OCI-LY3 (cell line): ENCODE measurements around the gene STRN4.

Experiments
- H2AFZ ChIP-seq: fragments of 200-600, 300-600 bp; shearing (Covaris generic); 2 replicates; pipeline ENCODE4 v1.6.0; 2014; ENCODE audit warnings: antibody characterized with exemption, low read depth, low read length
- H3K27ac ChIP-seq: fragments of 200-600, 300-600 bp; sonication (generic); 2 replicates; pipeline ENCODE4 v1.5.1; 2014; ENCODE audit warnings: mild to moderate bottlenecking, low read length, moderate library complexity, mixed read lengths
- H3K27me3 ChIP-seq: fragments of 200-600, 300-600 bp; sonication (generic); 2 replicates; pipeline ENCODE4 v1.6.1; 2014; ENCODE audit warnings: low read depth, low read length, mixed read lengths
- H3K36me3 ChIP-seq: fragments of 200-600, 300-600 bp; sonication (generic); replicated peaks from 2 replicates; pipeline ENCODE3; 2014; ENCODE audit warnings: low read depth, low read length, mixed read lengths
- H3K4me1 ChIP-seq: fragments of 300-600, 200-600 bp; sonication (generic); 2 replicates; pipeline ENCODE4 v1.6.1; 2014; ENCODE audit warnings: low read length, mixed read lengths
- H3K4me2 ChIP-seq: fragments of 200-600, 300-600 bp; sonication (generic); 2 replicates; pipeline ENCODE4 v1.6.1; 2014; ENCODE audit warnings: low read length, mixed read lengths
- H3K4me3 ChIP-seq: fragments of 300-600, 200-600 bp; sonication (generic); 2 replicates; pipeline ENCODE4 v1.5.1; 2014; ENCODE audit warnings: antibody characterized with exemption, mild to moderate bottlenecking, low read length, moderate library complexity
- H3K79me2 ChIP-seq: fragments of 300-600, 200-600 bp; shearing (Covaris generic); 2 replicates; pipeline ENCODE4 v1.6.1; 2014; ENCODE audit warnings: mild to moderate bottlenecking, low read length, mixed read lengths
- H3K9ac ChIP-seq: fragments of 300-600, 200-600 bp; shearing (Covaris generic); 2 replicates; pipeline ENCODE4 v1.6.0; 2014; ENCODE audit warnings: mild to moderate bottlenecking, low read length, moderate library complexity
- H3K9me3 ChIP-seq: fragments of 200-600, 300-600 bp; shearing (Covaris generic); 2 replicates; pipeline ENCODE4 v1.6.1; 2014; ENCODE audit warnings: low read length, mixed read lengths; ENCODE audit not compliant: insufficient read depth
- H4K20me1 ChIP-seq: fragments of 200-600, 300-600 bp; sonication (generic); 2 replicates; pipeline ENCODE4 v1.6.1; 2016; ENCODE audit warnings: low read length, mixed read lengths; ENCODE audit not compliant: insufficient read depth
- EZH2phosphoT487 ChIP-seq: fragments of 200-600 bp; shearing (Covaris generic); IDR thresholded peaks from 2 replicates; pipeline ENCODE4 v1.6.1; 2018; ENCODE audit warnings: antibody characterized with exemption, mixed run types, low read depth
- TF ChIP-seq, protein P1 (sequence below): fragments of 200-600, 300-600 bp; sonication (generic); IDR thresholded peaks from 2 replicates; pipeline ENCODE4 v1.5.1; 2014; ENCODE audit warnings: antibody characterized with exemption, low read length, low read depth

STRN4 gene

DNA sequence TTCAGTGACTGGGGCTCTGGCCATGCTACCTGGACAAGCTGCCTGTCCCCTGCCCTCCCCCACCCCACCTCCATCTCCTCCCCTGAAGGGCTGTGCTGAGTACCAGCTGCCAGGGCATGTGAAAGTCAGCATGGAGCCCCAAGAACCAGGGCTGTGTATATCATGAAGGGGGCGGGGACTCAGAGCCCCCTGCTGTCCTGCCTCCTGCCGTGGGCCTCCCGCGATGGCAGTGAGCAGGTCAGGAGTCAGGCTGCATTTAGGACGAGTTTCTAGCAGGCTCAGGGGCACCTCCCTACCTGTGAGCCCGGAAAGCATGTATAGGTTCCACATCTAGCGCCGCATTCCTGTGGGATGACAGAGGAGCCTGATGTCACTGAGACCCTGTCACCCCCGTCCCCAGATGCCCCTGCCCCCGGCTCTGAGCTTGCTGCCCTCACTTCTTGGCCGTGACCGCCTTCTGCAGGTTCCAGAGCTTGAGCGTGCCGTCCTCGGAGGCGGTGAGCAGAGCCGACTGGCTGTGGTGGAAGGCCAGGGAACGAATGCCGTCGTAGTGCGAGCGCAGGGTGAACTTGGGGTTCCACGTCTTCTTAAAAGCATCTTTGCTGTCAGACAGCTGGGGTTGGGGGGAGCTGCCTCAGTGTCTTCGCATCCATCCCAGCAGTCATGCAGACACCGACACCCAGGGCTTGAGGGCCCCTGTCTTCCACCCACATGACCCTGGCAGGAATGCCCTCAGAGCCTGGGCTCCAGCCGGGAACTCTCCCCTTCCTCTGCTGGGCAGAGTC lies 21.0 kb downstream of the STRN4 start:
- Histone ChIP-seq H2AFZ (no peak overlapping the region), H3K4me3 (no peak overlapping the region), H3K27ac (no peak overlapping the region), H3K4me2 (no peak overlapping the region), H3K36me3 (peaks cover 78% of the 10 kb centered on the region), H3K9me3 (no peaks in the 10 kb centered on the region), H3K27me3 (no peaks in the 10 kb centered on the region), H3K79me2 (peaks cover 20% of the 10 kb centered on the region), H3K9ac (no peak overlapping the region), H4K20me1 (peaks cover 26% of the 10 kb centered on the region), H3K4me1 (peaks cover 4% of the 10 kb centered on the region)
- no peak for TF ChIP-seq EZH2phosphoT487
- TF ChIP-seq, protein P1, sequence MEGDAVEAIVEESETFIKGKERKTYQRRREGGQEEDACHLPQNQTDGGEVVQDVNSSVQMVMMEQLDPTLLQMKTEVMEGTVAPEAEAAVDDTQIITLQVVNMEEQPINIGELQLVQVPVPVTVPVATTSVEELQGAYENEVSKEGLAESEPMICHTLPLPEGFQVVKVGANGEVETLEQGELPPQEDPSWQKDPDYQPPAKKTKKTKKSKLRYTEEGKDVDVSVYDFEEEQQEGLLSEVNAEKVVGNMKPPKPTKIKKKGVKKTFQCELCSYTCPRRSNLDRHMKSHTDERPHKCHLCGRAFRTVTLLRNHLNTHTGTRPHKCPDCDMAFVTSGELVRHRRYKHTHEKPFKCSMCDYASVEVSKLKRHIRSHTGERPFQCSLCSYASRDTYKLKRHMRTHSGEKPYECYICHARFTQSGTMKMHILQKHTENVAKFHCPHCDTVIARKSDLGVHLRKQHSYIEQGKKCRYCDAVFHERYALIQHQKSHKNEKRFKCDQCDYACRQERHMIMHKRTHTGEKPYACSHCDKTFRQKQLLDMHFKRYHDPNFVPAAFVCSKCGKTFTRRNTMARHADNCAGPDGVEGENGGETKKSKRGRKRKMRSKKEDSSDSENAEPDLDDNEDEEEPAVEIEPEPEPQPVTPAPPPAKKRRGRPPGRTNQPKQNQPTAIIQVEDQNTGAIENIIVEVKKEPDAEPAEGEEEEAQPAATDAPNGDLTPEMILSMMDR: no peak

DNA sequence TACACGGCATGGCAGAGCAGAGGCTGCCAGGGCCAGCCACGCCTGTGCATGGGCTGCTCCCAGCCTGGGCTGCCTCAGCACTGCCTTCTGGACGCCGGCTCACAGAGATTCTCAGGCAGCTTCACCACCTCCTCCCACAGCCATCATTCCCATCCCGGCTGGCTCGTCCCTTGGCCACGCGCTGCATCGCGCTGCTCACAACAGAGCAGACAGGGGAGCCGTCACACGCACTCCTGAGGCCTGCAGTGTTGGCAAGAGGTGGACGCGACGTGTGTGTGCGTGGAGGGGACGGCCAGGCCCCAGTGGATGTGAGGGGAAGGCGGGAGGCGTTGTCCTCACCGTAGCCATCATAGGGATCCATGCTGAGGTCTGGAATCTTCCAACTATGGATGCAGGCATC lies 21.8 kb downstream of the STRN4 start:
- peaks cover 19% of the 10 kb centered on the region for H4K20me1 ChIP-seq
- H3K27me3 ChIP-seq: no peaks in the 10 kb centered on the region
- H3K4me1 ChIP-seq: peaks cover 11% of the 10 kb centered on the region
- no peak overlapping the region for H3K4me3 ChIP-seq
- TF ChIP-seq, protein P1: no peak
- TF ChIP-seq EZH2phosphoT487: no peak
- H3K27ac ChIP-seq: no peak overlapping the region
- H3K9me3 ChIP-seq: no peaks in the 10 kb centered on the region
- H3K79me2 ChIP-seq: peaks cover 20% of the 10 kb centered on the region
- H2AFZ ChIP-seq: no peak overlapping the region
- H3K4me2 ChIP-seq: no peak overlapping the region
- no peak overlapping the region for H3K9ac ChIP-seq
- H3K36me3 ChIP-seq: peaks cover 71% of the 10 kb centered on the region

DNA sequence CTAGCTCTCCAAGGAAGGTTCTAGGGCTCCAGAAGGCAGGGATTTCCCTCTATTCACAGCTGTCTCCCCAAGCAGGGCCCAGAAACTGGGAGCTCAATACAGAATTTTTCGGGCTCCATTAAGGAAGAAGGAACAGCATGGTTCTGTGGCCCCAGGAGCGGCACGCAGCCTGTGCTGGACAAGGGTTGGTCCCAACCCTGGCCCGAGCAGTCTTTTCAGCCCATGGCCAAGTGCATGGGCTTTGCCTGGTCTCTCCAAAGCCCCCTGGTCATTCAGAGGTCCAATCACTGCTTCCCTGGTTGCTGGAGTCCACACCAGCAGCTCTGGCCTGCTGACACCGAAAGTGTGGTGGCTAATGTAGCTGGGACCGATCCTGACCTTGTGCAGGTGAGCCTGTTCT lies 22.8 kb downstream of the STRN4 start:
- H3K9me3 ChIP-seq: no peaks in the 10 kb centered on the region
- H3K4me2 ChIP-seq: no peak overlapping the region
- H3K27me3 ChIP-seq: no peaks in the 10 kb centered on the region
- no peak overlapping the region for H3K9ac ChIP-seq
- no peak overlapping the region for H3K4me3 ChIP-seq
- peaks cover 21% of the 10 kb centered on the region for H3K4me1 ChIP-seq
- H3K36me3 ChIP-seq: peaks cover 71% of the 10 kb centered on the region
- H3K27ac ChIP-seq: no peak overlapping the region
- H2AFZ ChIP-seq: no peak overlapping the region
- H4K20me1 ChIP-seq: peaks cover 12% of the 10 kb centered on the region; the same call in 1 of the 2 replicates
- TF ChIP-seq, protein P1: no peak
- H3K79me2 ChIP-seq: peaks cover 12% of the 10 kb centered on the region; the same call in 1 of the 2 replicates

DNA sequence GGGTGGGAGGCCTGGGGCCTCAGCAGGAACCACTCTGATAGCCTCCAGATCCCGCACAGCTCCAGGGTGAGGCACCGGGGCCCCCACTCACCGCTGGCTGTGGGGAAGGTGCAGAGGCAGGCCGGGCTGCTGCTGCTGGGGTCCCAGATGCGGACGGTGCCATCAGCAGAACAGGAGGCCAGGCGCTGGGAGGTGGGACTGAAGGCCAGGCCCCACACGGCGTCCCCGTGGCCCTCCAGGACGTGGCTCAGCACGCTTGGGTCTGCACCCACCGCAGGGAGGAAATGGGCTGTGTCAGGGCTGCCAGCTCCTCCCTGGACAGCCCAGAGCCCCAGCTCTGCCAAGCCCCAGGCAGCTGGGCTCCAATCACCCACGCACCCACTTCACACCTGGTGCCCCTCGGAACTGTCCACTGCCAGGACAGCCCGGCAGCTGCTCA lies 23.2 kb downstream of the STRN4 start:
- H3K9me3 ChIP-seq: no peaks in the 10 kb centered on the region
- H3K79me2 ChIP-seq: peaks cover 8% of the 10 kb centered on the region; the same call in 1 of the 2 replicates
- no peaks in the 10 kb centered on the region for H3K27me3 ChIP-seq
- no peak overlapping the region for H3K4me3 ChIP-seq
- peaks cover 10% of the 10 kb centered on the region; the same call in 1 of the 2 replicates for H4K20me1 ChIP-seq
- no peak overlapping the region for H3K4me2 ChIP-seq
- TF ChIP-seq, protein P1: no peak
- no peak for TF ChIP-seq EZH2phosphoT487
- no peak overlapping the region for H3K9ac ChIP-seq
- H3K4me1 ChIP-seq: peaks cover 26% of the 10 kb centered on the region
- H3K27ac ChIP-seq: no peak overlapping the region
- peaks cover 67% of the 10 kb centered on the region for H3K36me3 ChIP-seq
- no peak overlapping the region for H2AFZ ChIP-seq
